GM19452 (cell line): ENCODE data around the gene KCNC1.

ENCODE experiments used
- ATAC-seq: cut with Tn5 transposase; IDR thresholded peaks from one replicate; pipeline ENCODE4 v1.9.1; 2021; ENCODE audit not compliant: unreplicated experiment

KCNC1 gene

DNA sequence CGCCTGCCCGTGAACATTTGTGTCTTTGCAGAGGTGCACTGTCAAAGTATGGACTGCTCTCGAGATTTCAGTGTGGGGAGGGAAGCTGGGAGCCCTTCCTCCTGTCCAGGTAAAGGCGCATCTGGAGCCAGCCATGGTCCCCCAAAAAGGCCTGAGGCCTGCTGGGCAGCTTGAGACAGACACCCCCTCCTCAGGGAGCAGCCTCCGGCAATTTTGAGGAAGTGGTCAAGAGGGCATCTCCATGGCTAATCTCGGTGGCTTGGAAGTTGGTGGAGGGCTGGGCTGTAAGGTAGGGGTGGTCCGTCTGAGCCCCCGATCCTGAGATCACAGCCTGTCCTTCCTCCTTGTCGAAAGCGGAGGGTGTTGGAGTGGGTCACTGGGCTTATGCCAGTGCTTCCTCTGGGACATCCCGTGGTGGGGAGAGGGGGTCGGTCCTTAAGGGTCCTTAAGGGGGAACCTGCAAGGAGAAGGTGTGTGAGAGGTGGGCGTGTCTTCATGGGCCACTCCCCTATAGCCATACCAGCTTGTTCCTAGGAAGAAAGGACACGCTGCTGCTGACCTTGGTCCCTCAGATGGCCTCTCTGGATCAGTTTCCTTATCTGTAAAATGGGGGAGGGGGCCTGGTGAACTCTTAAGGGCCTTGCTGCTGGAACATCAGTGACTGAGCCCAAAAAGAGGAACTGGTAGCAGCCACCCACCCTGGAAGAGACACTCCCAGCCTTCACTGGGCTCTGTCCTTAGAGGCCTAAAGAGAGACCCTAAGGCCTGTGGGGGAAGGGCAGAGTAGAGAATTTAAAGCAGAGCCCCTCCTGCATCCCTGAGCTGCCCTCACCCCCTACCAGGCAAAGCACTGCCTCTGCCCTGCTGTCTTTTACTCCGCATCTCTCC, 2.6 kb downstream of the KCNC1 start:
- no peak for ATAC-seq

DNA sequence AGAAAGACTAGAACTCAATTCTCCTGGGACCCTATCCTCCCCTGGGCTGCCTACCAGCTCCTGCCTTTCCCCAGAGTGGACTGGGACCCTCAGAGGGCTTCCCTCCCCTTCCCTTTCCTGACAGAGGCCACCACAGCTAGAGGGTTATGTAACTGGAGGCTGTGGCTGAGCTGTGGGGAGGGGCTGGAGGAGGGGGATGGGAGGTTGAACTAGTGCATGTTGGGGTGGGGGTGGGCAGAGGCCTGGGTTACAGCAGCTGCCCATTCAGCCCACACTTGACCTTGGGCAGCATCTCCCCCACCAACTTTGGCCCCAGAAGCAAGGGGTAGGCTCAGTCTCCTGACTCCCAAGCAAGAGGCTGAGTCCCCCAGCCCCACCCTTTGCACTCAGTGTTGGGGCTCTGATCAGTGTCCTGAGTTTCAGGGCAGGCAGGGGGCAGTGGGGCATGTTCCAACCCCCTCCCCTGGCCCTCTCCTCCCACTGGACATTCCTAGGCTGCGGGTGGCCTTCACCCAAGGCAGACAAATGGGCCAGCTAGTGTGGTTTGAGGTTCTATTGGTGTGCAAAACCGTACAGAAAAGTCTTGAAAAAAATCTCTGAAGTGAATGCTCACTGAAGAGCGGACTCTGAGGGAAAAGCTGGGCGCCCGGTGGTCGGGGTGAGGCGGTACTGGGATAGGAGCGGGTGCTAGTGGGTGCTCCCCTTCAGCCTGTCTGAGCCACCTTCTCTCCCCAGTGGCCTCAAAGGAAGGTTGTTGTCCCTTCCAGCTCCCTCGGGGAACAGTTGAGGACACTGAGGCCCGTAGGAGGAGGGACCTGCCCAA, 3.8 kb downstream of the KCNC1 start:
- no peak for ATAC-seq

DNA sequence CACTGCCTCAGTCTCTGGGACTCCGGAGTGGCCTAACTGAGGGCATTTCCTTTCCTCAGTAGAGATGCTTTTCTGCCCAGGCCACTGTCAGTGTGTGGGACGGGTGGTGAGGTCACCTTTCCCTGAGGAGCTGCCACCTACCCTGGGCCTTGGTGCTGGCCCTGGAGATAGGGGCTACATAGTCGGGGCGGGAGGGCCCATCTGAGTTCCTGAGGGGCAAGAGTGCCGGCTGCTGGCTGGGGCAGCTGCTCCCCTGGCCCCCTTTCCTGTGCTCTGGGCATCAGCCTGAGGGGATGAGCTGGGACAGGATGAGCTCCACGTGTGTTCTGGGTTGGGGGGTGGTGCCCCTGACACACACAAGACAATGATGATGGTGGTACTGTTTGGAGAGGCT, 5.4 kb downstream of the KCNC1 start:
- no peak for ATAC-seq

DNA sequence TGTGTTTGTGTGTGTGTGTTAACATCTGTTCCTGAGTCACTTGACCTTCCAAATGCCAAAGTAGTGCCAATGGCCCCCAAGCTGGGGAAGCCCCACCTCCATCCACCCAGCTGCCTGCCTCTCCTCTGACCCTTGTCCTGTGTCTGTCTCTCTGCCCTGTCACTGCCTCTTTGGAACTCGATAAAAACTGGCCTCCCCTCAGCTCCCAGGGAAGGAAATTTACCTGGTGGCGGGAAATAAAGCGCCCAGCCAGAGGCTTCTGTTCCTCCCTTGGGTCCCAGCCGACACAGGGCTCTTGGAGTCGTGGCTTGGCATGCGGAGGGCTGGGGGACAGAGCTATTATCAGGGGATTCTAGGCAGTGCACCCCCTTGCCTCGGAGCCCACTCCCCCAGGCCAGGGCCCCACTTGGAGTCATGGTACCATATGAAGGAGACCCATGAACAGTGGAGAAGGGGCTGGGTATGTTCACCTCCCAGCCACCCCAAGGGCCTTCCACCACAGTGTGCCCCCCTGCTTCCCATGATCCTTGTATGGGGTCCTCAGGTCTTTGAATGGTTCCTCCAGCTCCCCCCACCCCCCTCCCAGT, 6.2 kb downstream of the KCNC1 start:
- no peak for ATAC-seq

DNA sequence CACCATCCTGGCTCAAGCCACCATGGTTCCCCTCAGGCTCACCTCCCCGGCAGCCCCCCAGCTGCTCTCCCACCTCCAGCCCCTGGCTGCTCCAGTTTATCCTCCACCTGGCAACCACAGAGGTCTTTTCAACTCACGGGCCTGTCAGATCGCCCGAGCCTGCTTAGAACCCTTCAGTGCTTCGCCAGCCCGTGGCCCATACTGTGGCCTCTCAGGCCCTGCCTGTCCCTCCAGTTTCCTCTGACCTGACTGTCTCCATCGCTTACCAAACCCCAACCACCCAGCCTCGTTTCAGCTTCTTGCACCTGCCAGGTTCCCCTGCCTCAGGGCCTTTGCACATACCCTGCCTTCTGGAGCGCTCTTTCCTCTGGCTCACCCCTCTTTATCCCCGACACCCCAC, 6.9 kb downstream of the KCNC1 start:
- no peak for ATAC-seq

DNA sequence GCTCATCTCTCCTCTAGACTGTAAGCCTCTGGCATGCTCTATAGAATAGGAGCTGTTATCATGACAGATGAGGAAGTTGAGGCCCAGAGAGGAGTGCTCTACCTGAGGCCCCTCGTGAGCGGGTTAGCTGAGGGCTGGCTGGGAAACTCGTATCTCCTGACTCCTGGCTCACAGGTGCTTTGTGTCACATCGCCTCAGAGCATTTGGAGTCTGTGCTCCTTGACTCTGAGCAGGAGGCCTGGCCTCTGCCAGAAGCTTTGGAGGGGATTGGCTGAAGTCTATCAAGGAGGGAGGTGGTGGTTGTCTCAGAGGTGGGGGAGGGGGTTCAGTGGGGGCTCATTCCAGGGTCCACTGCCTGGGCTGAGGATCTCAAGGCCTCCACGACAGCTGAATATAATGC, 7.4 kb downstream of the KCNC1 start:
- ATAC-seq: no peak

DNA sequence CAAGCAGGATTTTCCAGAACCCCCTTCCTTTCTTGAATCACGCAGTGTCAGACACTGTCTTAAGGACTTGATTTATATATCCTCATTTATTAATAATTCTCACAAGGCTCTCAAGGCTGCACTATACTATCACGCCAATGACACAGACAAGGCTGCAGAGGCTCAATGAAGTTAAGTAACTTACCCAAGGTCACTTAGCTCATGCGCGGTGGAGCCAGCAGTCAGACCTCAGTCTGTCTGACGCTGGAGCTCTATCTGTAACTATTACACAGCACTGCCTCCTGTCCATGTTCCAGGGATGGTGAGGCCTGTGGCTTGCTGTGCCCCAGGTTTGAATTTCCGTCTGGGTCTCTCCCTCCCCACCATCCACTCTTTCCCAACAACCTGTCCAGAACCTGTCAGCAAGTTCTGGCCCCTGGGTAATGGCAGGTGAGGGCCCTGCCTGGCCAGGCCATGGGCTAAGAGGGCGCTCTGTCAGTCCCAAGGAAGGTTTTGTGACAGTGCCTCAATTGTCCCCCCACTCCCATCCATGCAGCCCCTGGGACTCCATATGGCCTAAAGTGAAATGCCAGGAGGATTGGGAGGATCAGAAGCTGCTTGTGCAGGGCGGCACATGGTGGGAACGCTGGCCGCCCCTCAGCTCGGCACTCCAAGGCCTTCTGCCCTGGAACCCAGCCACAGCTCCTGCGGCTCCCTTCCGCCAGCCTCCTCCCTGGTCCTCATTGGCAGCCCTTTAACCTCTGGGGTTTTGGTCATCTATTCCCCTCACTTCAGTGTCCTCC, 8.6 kb downstream of the KCNC1 start:
- no peak for ATAC-seq

DNA sequence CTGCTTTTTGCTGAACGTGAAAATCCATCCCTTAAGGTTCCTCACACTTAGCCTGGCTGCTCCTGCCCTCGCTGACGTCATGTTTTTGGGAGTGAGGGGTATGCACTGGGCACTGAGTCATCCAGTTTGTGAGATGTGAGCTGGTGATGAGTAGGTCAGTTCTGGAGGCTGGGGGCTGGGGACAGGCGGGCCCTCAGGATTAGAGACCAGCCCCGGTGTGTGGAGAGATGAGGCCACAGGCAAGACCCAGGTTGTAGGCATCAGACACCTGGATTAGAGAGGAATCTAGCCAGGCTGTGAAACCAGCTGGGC, 9.2 kb downstream of the KCNC1 start:
- ATAC-seq: no peak

DNA sequence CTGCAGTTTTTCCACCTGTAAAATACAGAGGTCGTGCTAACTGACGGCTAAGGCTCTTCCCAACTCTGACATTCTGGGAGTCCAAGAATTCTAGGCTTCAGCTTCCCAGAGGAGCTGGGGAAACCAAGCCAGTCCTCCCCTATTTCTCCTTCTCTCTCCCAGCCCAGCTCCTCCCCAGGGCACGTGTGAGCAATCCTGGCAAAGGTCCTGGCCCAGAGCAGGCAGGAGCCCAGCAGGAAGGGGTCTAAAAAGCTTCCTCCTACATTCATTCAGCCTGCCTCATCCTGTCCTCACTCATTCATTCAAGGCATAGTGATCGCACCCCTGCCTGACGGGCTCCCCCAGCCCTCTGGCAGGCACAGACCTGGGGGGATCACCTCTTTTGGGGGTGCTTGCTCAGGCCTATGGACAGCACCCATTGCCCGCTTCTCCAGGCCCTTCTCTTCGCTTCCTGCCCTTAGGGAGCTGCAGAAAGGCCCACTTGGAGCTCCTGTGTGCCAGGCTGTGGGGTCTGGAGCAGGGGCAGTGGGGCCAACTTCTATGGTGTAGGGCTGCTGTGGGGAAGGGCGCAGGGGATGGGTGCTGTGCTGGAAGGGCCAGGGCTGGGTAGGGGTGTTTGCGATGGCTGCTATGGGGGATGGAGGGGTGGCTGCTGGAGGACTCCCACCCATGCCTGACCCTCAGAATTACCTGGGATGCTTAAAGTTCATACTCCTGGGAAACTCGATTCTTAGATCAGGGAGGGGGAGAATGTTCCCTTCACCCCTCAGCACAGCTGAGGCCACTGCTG, 9.8 kb downstream of the KCNC1 start:
- no peak for ATAC-seq

DNA sequence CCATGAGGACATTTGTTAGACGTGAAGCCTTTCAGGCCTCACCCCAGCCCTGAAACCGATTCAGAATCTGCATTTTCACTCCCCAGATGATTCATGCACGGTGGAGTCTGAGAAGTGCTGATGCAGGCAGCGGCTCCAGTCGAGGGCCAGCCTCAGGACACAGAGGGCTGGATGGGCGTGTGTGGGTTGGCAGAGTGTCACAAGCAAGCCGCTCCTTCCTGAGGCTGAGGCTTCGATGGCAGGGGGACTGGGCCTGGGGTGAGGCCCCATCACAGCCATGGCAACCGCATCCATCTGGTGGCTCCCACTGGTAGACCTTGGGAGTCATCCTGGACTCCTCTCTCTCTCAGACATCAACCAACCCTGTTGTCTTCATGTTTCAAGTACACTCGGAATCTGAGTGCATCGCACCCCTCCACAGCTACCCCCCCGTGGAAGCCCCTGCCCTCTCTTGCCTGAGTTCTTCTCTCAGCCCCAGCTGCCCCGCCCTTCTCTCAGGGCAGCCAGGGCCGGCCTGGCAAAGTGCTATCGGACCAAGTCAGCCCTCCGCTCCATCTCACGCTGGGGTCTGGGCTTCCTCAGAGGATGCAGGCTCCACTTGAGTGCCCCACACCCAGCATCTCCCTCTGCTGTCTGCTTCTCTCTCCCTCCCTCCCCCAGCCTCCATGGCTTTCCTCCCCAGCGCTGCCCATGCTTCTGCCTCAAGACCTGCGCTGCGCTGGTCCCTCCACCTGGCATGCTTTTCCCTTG, 10.6 kb downstream of the KCNC1 start:
- ATAC-seq: no peak

DNA sequence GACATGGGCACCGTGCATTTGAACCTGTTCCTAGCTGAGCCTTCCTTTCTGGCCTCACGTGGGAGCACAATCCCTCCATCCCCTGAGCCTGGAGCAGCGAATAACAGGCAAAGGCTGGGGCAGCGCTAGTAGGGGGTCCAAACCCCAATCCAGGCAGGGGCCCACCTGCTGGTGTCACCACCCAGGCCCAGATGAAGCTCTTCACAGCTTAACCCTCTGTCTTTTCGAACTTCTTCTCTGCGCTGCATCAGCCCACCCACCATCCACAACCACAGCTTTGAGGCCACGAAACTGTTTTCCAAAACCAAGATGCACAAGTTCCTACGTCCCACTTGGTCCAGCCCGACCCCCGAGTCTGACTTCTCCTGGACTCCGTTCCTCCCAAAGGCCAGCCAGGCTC, 11.5 kb downstream of the KCNC1 start:
- ATAC-seq: no peak

DNA sequence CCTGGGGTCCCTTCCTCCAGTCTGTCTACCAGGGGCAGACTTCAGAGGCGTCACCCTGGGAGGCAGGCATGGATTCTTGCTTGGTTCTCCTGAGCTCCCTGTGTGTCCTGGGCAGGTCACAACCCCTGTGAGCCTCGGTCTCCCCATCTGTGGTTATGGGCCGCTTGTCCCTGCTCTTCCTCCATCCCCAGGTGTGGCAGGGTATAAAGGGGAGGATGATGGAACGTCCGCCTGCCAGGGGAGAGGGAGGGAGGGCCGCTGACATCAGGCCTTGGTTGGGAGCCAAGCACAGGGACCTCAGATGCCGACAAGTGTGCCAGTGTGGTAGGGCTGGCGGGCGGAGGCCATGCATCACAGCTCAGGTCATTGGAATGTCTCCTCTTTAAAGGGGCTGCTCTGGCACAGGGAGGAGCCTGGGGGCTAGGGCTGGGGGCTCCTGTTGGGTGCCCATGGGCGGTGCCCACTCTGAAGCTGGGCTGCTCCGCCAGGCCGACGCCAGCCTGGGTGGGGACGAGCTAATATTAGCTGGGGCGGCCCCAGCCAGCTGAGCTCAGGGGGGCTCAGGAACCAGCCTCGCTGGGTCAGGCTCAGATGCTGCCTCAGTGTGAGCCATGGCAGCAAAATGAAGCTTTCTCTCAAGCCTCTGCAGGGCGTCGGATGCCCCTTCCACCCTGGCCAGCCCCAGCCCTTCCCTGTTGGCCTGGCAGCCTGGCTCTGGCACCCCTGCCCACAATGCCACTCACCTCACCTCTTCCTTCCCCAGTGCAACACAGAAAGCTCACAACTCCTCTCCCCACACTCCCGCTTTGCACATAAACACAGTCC, 12.8 kb downstream of the KCNC1 start:
- no peak for ATAC-seq

DNA sequence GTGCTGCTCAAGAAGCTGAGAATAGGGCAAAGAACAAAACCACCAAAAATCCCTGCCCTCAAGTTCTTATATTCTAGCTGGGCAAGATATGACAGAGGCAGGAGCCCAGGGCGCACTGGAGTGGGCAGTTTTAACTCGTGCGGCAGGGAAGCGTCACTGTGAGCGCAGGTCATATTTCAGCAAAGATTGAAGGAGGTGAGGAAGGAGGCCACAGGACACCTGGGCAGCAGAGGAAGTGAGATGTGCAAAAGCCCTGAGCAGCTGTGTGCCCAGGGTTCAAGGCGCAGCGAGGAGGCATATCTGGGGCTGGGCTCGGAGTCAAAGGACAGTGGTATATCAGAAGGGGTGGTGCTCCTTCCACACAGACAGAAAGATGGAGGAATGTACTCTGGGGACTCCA, 13.5 kb downstream of the KCNC1 start:
- ATAC-seq: no peak

DNA sequence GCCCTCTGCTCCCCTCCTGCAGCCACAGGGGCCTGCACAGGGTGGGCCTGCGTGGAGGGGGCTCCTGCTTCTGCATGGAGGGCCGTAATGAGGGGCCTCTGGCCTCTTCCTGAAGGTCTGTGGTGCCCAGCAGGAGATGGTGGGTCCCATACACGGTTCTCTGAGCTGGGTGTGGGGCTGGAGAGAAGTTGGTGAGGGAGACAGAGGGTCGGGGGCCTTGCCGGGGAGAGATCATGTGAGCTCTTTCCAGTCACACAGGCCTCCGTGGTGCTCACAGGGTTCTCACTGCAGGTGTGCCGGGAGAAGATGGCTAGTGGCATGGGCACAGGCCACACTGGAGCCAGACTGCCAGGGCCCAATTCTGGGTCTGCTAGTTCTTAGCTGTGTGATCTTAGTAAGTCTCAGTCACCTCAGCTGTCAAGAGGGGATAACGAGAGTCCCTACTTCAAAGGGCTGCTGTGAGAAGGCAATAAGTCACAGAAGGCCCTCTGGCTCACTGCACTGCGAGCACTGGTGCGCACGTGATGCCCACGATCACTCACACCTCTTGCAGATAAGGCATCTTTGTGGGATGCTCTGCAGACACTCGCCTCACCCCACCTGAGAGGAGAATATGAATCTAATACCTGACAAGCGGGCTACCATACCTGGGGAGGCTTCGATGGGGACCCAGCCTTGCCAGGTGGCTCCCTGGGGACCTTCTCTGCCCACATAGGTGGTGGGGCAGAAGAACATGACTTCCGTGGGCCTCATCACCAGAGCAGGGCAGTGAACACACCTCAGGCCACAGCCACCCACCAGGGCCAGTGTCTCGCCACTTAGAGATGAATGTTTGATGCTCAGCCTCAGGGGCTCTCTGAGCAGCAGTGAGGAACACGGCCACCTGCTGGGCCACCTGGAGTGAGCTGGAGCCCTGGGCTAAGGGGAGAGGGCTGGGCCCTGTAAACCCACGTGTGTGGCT, 14.5 kb downstream of the KCNC1 start:
- no peak for ATAC-seq

DNA sequence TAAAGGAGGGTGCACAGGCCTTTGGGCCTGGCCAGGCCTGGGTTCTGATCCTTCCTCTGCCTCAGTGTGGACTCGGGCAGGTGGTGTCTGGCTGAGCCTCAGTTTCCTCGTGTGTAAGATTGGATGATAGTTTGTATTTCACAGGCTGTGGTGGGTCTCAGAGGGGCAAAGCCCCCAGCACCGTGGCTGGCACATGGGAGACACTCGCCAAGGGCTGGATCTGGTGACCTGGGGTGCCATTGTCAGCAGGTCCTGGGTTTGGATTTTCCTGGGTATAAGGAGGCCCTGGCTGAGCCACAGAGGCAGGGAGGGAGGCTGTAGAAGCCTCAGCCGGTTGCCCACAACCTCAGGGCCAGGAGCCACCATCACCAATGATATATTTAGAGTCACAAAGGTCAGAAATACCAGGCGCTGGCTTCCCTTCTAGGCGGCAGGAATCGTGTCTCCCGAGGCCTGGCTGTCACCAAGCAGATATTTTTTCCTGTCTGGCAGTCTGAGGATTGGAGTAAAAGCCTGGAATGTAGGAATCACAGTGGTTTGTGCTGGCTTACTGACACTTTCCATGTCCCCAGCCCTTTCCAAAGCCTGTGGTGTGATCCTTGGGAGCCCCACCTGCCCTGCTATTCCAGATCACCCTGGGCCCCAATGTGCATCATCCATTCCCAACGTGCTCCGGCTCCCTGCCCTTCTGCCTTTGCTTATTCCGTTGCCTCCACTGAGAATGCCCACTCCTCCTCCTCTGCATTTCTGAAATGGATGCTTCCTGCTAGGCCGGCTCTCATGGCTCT, 15.6 kb downstream of the KCNC1 start:
- no peak for ATAC-seq

DNA sequence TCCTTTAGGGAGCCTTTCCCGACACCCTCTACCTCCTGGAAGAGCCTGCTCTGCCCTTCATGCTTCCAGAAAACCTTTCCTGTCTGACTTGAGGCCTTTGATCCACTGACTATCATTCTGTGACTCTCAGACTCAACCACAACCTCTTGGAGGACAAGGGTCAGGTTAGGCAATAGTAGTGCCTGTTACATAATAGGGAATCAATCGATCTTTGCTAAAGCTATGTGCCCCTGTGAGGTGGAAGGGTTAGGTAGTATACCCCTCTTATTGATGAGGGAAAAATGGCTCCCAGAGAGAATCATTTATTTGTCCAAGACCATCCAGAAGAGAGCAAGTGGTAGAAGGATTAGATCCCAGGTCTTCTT, 16.2 kb downstream of the KCNC1 start:
- ATAC-seq: no peak

DNA sequence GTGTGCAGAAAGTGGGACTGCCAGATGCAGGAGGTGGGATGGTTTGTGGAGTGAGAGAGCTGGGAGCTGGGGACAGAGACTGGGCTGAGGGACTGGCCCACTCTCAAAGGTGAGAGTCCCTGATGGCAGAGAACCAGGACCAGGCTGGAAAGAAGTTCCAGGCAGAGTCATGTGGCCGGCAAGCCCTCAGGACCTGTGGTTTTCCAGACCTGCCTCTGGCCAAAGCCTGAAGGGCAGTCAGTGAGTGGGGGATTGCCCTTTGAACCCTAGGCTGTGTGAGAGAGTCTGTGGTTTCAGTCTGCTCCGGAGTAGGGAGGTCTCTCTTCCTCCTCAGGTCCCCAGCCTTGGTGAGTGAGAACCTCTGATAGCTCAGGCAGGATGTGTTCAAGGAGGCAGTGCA, 17.0 kb downstream of the KCNC1 start:
- ATAC-seq: no peak
